Skeletal muscle cell (primary cell): ENCODE data around the gene PLXDC2.
A peak's percentile ranks its signal among the peaks of the same experiment; 100 is the strongest.

Experiments used
- DNase-seq: peaks from one replicate; pipeline ENCODE4 v3.0.0-alpha.2; 2010; ENCODE audit warnings: low read depth
- H3K4me3 ChIP-seq: 2 replicates; pipeline ENCODE4 v1.5.1; 2011; ENCODE audit warnings: low read depth, mild to moderate bottlenecking, control low read depth, low read length, moderate library complexity

Gene PLXDC2

GRCh38 chr10:19847321-19847720, 31.1 kb downstream of the PLXDC2 start:
- peak; percentile 27 for DNase-seq
- H3K4me3 ChIP-seq, result no peak overlapping the region

- H3K4me3 ChIP-seq, result no peak overlapping the region
Measured at GRCh38 chr10:19848226-19848985, 32.2 kb downstream of the PLXDC2 start.

GRCh38 chr10:19853831-19854230, 37.6 kb downstream of the PLXDC2 start:
- DNase-seq, result no peak
- no peak overlapping the region for H3K4me3 ChIP-seq

More at GRCh38 chr10:19848226-19848985, 32.2 kb downstream of the PLXDC2 start:
- DNase-seq, result no peak

GRCh38 chr10:19857876-19858275, 41.6 kb downstream of the PLXDC2 start:
- no peak overlapping the region for H3K4me3 ChIP-seq

GRCh38 chr10:19860107-19860506, 43.9 kb downstream of the PLXDC2 start:
- DNase-seq, result no peak
- H3K4me3 ChIP-seq, result no peak overlapping the region

More at GRCh38 chr10:19857876-19858275, 41.6 kb downstream of the PLXDC2 start:
- no peak for DNase-seq

GRCh38 chr10:19862811-19863515, 46.7 kb downstream of the PLXDC2 start:
- DNase-seq, result no peak
- no peak overlapping the region for H3K4me3 ChIP-seq

- no peak overlapping the region for H3K4me3 ChIP-seq
- no peak for DNase-seq
Measured at GRCh38 chr10:19865676-19866075, 49.4 kb downstream of the PLXDC2 start.

- DNase-seq, result no peak
- no peak overlapping the region for H3K4me3 ChIP-seq
Measured at GRCh38 chr10:19869370-19869769, 53.1 kb downstream of the PLXDC2 start.

GRCh38 chr10:19872504-19873271, 56.5 kb downstream of the PLXDC2 start:
- DNase-seq, result no peak
- no peak overlapping the region for H3K4me3 ChIP-seq

GRCh38 chr10:19874190-19874589, 58.0 kb downstream of the PLXDC2 start:
- no peak overlapping the region for H3K4me3 ChIP-seq
- no peak for DNase-seq

GRCh38 chr10:19874791-19875190, 58.6 kb downstream of the PLXDC2 start:
- no peak overlapping the region for H3K4me3 ChIP-seq
- DNase-seq, result no peak

GRCh38 chr10:19876570-19876969, 60.3 kb downstream of the PLXDC2 start:
- H3K4me3 ChIP-seq, result no peak overlapping the region
- no peak for DNase-seq

GRCh38 chr10:19877466-19878255, 61.4 kb downstream of the PLXDC2 start:
- DNase-seq, result no peak

GRCh38 chr10:19882621-19883020, 66.4 kb downstream of the PLXDC2 start:
- no peak for DNase-seq
- no peak overlapping the region for H3K4me3 ChIP-seq

More at GRCh38 chr10:19877466-19878255, 61.4 kb downstream of the PLXDC2 start:
- no peak overlapping the region for H3K4me3 ChIP-seq

- DNase-seq, result no peak
- H3K4me3 ChIP-seq, result no peak overlapping the region
Measured at GRCh38 chr10:19888061-19888660, 71.9 kb downstream of the PLXDC2 start.

GRCh38 chr10:19889256-19889655, 73.0 kb downstream of the PLXDC2 start:
- DNase-seq, result no peak
- H3K4me3 ChIP-seq, result no peak overlapping the region

- no peak for DNase-seq
- H3K4me3 ChIP-seq, result no peak overlapping the region
Measured at GRCh38 chr10:19891429-19891828, 75.2 kb downstream of the PLXDC2 start.

GRCh38 chr10:19892270-19892669, 76.0 kb downstream of the PLXDC2 start:
- DNase-seq, result no peak
- no peak overlapping the region for H3K4me3 ChIP-seq

- DNase-seq, result no peak
- no peak overlapping the region for H3K4me3 ChIP-seq
Measured at GRCh38 chr10:19892677-19893076, 76.4 kb downstream of the PLXDC2 start.
